T-cell (primary cell): ENCODE measurements around the gene EPN3. TPM values are rescaled to one million over a fixed set of nuclear protein-coding genes. Genes with fewer than 3 reads are reported as not detected.

Source experiments
- total RNA-seq, 35 experiments: library from RNA in 6 of 35; stranded (reverse) in 6 of 35; fragments of 120-200 nt in 1 of 35; gene quantifications; one replicate each; pipeline versions ENCODE4 v1.2.1 to v1.2.4 and lab custom pipeline; 2013 to 2026

EPN3 gene
- total RNA-seq, 5 donors from 2014 or later (not counting 1 experiment from before 2014, with no cell fraction given), result 0.08 to 0.44 TPM; not detected in 3

Other genes starting within 250 kb of the EPN3 start
- 10 to 100 TPM; 20.4 to 44.4 (median 40.8) TPM for gene XYLT2, start 186.6 kb upstream of the EPN3 start, total RNA-seq
- 10 to 100 TPM; 26.0 to 35.0 (median 31.2) TPM for gene MRPL27, start 159.6 kb upstream of the EPN3 start, total RNA-seq
- gene EME1, start 159.5 kb upstream of the EPN3 start, total RNA-seq, result 1 to 10 TPM in 4 of 5 donors, under 1 TPM in 1; 0.75 to 2.1 (median 1.4) TPM
- 10 to 100 TPM; 29.4 to 41.7 (median 33.1) TPM for gene LRRC59, start 135.2 kb upstream of the EPN3 start, total RNA-seq
- 10 to 100 TPM; 17.7 to 26.4 (median 21.3) TPM for gene ACSF2, start 106.5 kb upstream of the EPN3 start, total RNA-seq
- gene CHAD, start 63.9 kb upstream of the EPN3 start, total RNA-seq, result not detected
- 10 to 100 TPM; 61.2 to 80.9 (median 73.2) TPM for gene RSAD1, start 53.9 kb upstream of the EPN3 start, total RNA-seq
- 1 to 10 TPM in 4 of 5 donors, under 1 TPM in 1; 0.92 to 6.9 (median 4.7) TPM for gene MYCBPAP, start 24.3 kb upstream of the EPN3 start, total RNA-seq
- 10 to 100 TPM in 4 of 5 donors, 1 to 10 TPM in 1; 8.9 to 25.7 (median 20.3) TPM for gene SPATA20, start 14.4 kb downstream of the EPN3 start, total RNA-seq
- gene CACNA1G, start 28.0 kb downstream of the EPN3 start, total RNA-seq, result not detected
- gene ABCC3, start 102.1 kb downstream of the EPN3 start, total RNA-seq, result 1 to 10 TPM in 3 of 5 donors, under 1 TPM in 1, not detected in 1; 0.75 to 2.2 (median 1.5) TPM
- gene ANKRD40, start 175.2 kb downstream of the EPN3 start, total RNA-seq, result 10 to 100 TPM; 30.3 to 37.6 (median 34.5) TPM
- gene LUC7L3, start 186.9 kb downstream of the EPN3 start, total RNA-seq, result 100 to 1,000 TPM; 126 to 273 (median 232) TPM
- not detected for gene ANKRD40CL, start 234.8 kb downstream of the EPN3 start, total RNA-seq